HEK293 (cell line): ENCODE results near the gene XPA.
A peak's percentile ranks its signal among the peaks of the same experiment; 100 is the strongest.

Experiments used
- CTCF ChIA-PET: fragments of 350-600 bp; formaldehyde crosslinking; extraction: SDS; loops from one replicate; lab custom pipeline; 2021; ENCODE audit warnings: antibody characterized with exemption; lab: Yijun Ruan, JAX
- POLR2A ChIA-PET: fragments of 300-600 bp; formaldehyde crosslinking; extraction: SDS; loops from one replicate; lab custom pipeline; 2020; ENCODE audit warnings: antibody characterized with exemption, inconsistent platforms; lab: Yijun Ruan, JAX
- H3K27ac ChIP-seq: fragments of 200-500 bp; sonication (Bioruptor generic); 2 replicates; pipeline ENCODE4 v1.5.1; 2014; ENCODE audit warnings: low read depth, low read length, control low read depth, inconsistent platforms; ENCODE audit errors: extremely low read depth
- H3K36me3 ChIP-seq, 2 experiments: fragments of 200-500 bp in 1 of 2; sonication (Bioruptor generic) in 1 of 2; 1 replicate in 1 of 2; 2 replicates in 1 of 2; pipeline ENCODE4 v1.5.1; 2014 to 2017; ENCODE audit warnings: inconsistent platforms in 2 of 2, low read length in 2 of 2; ENCODE audit not compliant: control insufficient read depth in 2 of 2, insufficient read depth in 1 of 2
- H3K4me1 ChIP-seq: fragments of 200-500 bp; sonication (Bioruptor generic); 2 replicates; pipeline ENCODE4 v1.5.1; 2014; ENCODE audit warnings: mild to moderate bottlenecking, low read length, inconsistent platforms; ENCODE audit not compliant: control insufficient read depth, insufficient read depth
- H3K4me3 ChIP-seq: 2 replicates; pipeline ENCODE4 v1.5.1; 2011; ENCODE audit warnings: low read depth, mild to moderate bottlenecking, control low read depth, low read length, moderate library complexity
- H3K9me3 ChIP-seq: fragments of 200-500 bp; sonication (Bioruptor generic); 2 replicates; pipeline ENCODE4 v1.5.1; 2014; ENCODE audit warnings: low read depth, low read length, inconsistent platforms; ENCODE audit not compliant: control insufficient read depth, insufficient read depth
- ATF2 ChIP-seq: fragments of 450-650 bp; formaldehyde crosslinking; IDR thresholded peaks from 2 replicates; pipeline ENCODE4 v1.5.1; 2016; ENCODE audit warnings: missing biosample characterization, missing genetic modification characterization, low read depth
- EGR2 ChIP-seq: fragments of 450-650 bp; formaldehyde crosslinking; IDR thresholded peaks from 2 replicates; pipeline ENCODE4 v1.5.1; 2016; ENCODE audit warnings: low read depth, missing biosample characterization, missing genetic modification characterization
- KLF16 ChIP-seq: fragments of 450-650 bp; formaldehyde crosslinking; IDR thresholded peaks from 2 replicates; pipeline ENCODE4 v1.5.1; 2017; ENCODE audit warnings: missing biosample characterization, missing genetic modification characterization
- KLF7 ChIP-seq: fragments of 450-650 bp; formaldehyde crosslinking; IDR thresholded peaks from 2 replicates; pipeline ENCODE4 v1.5.1; 2016; ENCODE audit warnings: missing biosample characterization, missing genetic modification characterization, borderline replicate concordance
- OVOL3 ChIP-seq: fragments of 450-650 bp; formaldehyde crosslinking; IDR thresholded peaks from 2 replicates; pipeline ENCODE4 v1.5.1; 2016; ENCODE audit warnings: missing biosample characterization, missing genetic modification characterization
- TSHZ1 ChIP-seq: fragments of 450-650 bp; formaldehyde crosslinking; IDR thresholded peaks from 2 replicates; pipeline ENCODE4 v1.5.1; 2016; ENCODE audit warnings: missing biosample characterization, missing genetic modification characterization, borderline replicate concordance
- ZBTB48 ChIP-seq: fragments of 450-650 bp; formaldehyde crosslinking; IDR thresholded peaks from 2 replicates; pipeline ENCODE4 v1.5.1; 2016; ENCODE audit warnings: missing biosample characterization, missing genetic modification characterization
- ZIC2 ChIP-seq: fragments of 450-650 bp; formaldehyde crosslinking; IDR thresholded peaks from 2 replicates; pipeline ENCODE4 v1.5.1; 2016; ENCODE audit warnings: missing biosample characterization, missing genetic modification characterization
- ZNF138 ChIP-seq: fragments of 450-650 bp; formaldehyde crosslinking; IDR thresholded peaks from 2 replicates; pipeline ENCODE4 v1.5.1; 2016; ENCODE audit warnings: missing biosample characterization, missing genetic modification characterization, borderline replicate concordance
- ZNF214 ChIP-seq: fragments of 450-650 bp; formaldehyde crosslinking; IDR thresholded peaks from 2 replicates; pipeline ENCODE4 v1.5.1; 2017; ENCODE audit warnings: missing biosample characterization, mild to moderate bottlenecking, missing genetic modification characterization, borderline replicate concordance
- ZNF248 ChIP-seq: fragments of 450-650 bp; formaldehyde crosslinking; IDR thresholded peaks from 2 replicates; pipeline ENCODE4 v1.5.1; 2017; ENCODE audit warnings: missing biosample characterization, missing genetic modification characterization
- ZNF311 ChIP-seq: fragments of 450-650 bp; formaldehyde crosslinking; IDR thresholded peaks from 2 replicates; pipeline ENCODE4 v1.5.1; 2017; ENCODE audit warnings: missing biosample characterization, missing genetic modification characterization, borderline replicate concordance
- ZNF354C ChIP-seq: fragments of 450-650 bp; formaldehyde crosslinking; IDR thresholded peaks from 2 replicates; pipeline ENCODE4 v1.5.1; 2016; ENCODE audit warnings: missing biosample characterization, missing genetic modification characterization, low read depth, borderline replicate concordance
- ZNF394 ChIP-seq: fragments of 450-650 bp; formaldehyde crosslinking; IDR thresholded peaks from 2 replicates; pipeline ENCODE4 v1.5.1; 2016; ENCODE audit warnings: missing biosample characterization, missing genetic modification characterization, mild to moderate bottlenecking, moderate library complexity, borderline replicate concordance
- ZNF426 ChIP-seq: fragments of 450-650 bp; formaldehyde crosslinking; IDR thresholded peaks from 2 replicates; pipeline ENCODE4 v1.5.1; 2017; ENCODE audit warnings: missing biosample characterization, missing genetic modification characterization, mild to moderate bottlenecking, inconsistent platforms, moderate library complexity
- ZNF549 ChIP-seq: fragments of 450-650 bp; IDR thresholded peaks from 2 replicates; pipeline ENCODE4 v1.5.1; 2018; ENCODE audit warnings: missing biosample characterization, missing genetic modification characterization, mild to moderate bottlenecking, inconsistent platforms, moderate library complexity
- ZNF580 ChIP-seq: fragments of 450-650 bp; formaldehyde crosslinking; IDR thresholded peaks from 2 replicates; pipeline ENCODE4 v1.5.1; 2016; ENCODE audit warnings: missing biosample characterization, missing genetic modification characterization
- ZNF692 ChIP-seq: fragments of 450-650 bp; formaldehyde crosslinking; IDR thresholded peaks from 2 replicates; pipeline ENCODE4 v1.5.1; 2016; ENCODE audit warnings: missing biosample characterization, missing genetic modification characterization
- ZNF707 ChIP-seq: fragments of 450-650 bp; formaldehyde crosslinking; IDR thresholded peaks from 2 replicates; pipeline ENCODE4 v1.5.1; 2016; ENCODE audit warnings: missing biosample characterization, missing genetic modification characterization
- ZNF76 ChIP-seq: fragments of 450-650 bp; formaldehyde crosslinking; IDR thresholded peaks from 2 replicates; pipeline ENCODE4; 2016; ENCODE audit warnings: low read depth, missing biosample characterization, missing genetic modification characterization, borderline replicate concordance
- ZNF785 ChIP-seq: fragments of 450-650 bp; formaldehyde crosslinking; IDR thresholded peaks from 2 replicates; pipeline ENCODE4 v1.5.1; 2016; ENCODE audit warnings: missing biosample characterization, missing genetic modification characterization
- ZNF843 ChIP-seq: fragments of 450-650 bp; formaldehyde crosslinking; IDR thresholded peaks from 2 replicates; pipeline ENCODE4 v1.5.1; 2016; ENCODE audit warnings: missing biosample characterization, missing genetic modification characterization
- ZSCAN23 ChIP-seq: fragments of 450-650 bp; formaldehyde crosslinking; IDR thresholded peaks from 2 replicates; pipeline ENCODE4 v1.5.1; 2016; ENCODE audit warnings: missing biosample characterization, missing genetic modification characterization
- ZSCAN5A ChIP-seq: fragments of 450-650 bp; formaldehyde crosslinking; IDR thresholded peaks from 2 replicates; pipeline ENCODE4 v1.5.1; 2016; ENCODE audit warnings: missing biosample characterization, missing genetic modification characterization

The XPA gene

GRCh38 chr9:97645720-97646119, 51.4 kb downstream of the XPA start:
- Histone ChIP-seq H3K27ac (no peak overlapping the region), H3K4me3 (no peak overlapping the region), H3K9me3 (no peaks in the 10 kb centered on the region), H3K36me3 (peaks cover 21 to 82% of the 10 kb centered on the region in 2 experiments), H3K4me1 (no peaks in the 10 kb centered on the region)
- ChIA-PET CTCF (interaction anchor here (0.9 to 1.4 kb wide), 2 partner anchors 30 to 177 kb away, joined by 4 to 7 read pairs; no protein-coding TSS in a partner anchor), POLR2A (interaction anchor here (2.2 kb wide), 1 partner anchor 12 kb away, joined by 16 read pairs; the partner anchor contains the start of genes NCBP1 and TSTD2)
- TF ChIP-seq ZNF549 (no peak), ATF2 (no peak), KLF16 (tag by site-specific recombination) (no peak), ZNF311 (tag by site-specific recombination) (no peak), ZNF843 (tag by site-specific recombination) (no peak), KLF7 (no peak), ZNF394 (tag by site-specific recombination) (no peak), ZNF138 (no peak), ZSCAN23 (no peak), EGR2 (tag by site-specific recombination) (no peak), ZNF354C (no peak), ZBTB48 (tag by site-specific recombination) (no peak), ZNF214 (tag by site-specific recombination) (no peak), ZNF76 (tag by site-specific recombination) (no peak)

GRCh38 chr9:97640325-97640724, 56.8 kb downstream of the XPA start:
- H3K4me3 ChIP-seq: no peak overlapping the region
- peaks cover 7 to 42% of the 10 kb centered on the region in 2 experiments; a peak in 2 of 3 replicates for H3K36me3 ChIP-seq
- no peaks in the 10 kb centered on the region; the same call in 1 of the 2 replicates for H3K4me1 ChIP-seq
- POLR2A ChIA-PET: no interaction called here
- TF ChIP-seq ZNF580 (no peak), ZIC2 (tag by site-specific recombination) (peak; percentile 14; the same call in 1 of the 2 replicates), ZNF707 (tag by site-specific recombination) (no peak)
- no peaks in the 10 kb centered on the region for H3K9me3 ChIP-seq
- H3K27ac ChIP-seq: no peak overlapping the region
- CTCF ChIA-PET: interaction anchor here (0.6 to 1.9 kb wide), 4 partner anchors 12 to 171 kb away, joined by 5 to 11 read pairs (median 6); no protein-coding TSS in a partner anchor

- POLR2A ChIA-PET: no interaction called here
- CTCF ChIA-PET: interaction anchor here (0.6 to 1.9 kb wide), 5 partner anchors 11 to 285 kb away, joined by 3 to 11 read pairs (median 4); no protein-coding TSS in a partner anchor
- H3K36me3 ChIP-seq: peaks cover 4 to 27% of the 10 kb centered on the region in 2 experiments; a peak in 1 of 3 replicates
- TF ChIP-seq ZNF785 (tag by site-specific recombination) (no peak), OVOL3 (no peak), ZNF426 (tag by site-specific recombination) (no peak), ZSCAN5A (tag by site-specific recombination) (no peak), TSHZ1 (tag by site-specific recombination) (no peak), ZNF248 (no peak), ZNF692 (tag by site-specific recombination) (no peak)
These were observed 58.5 kb downstream of the XPA start for GRCh38 chr9:97638666-97639065.

More at GRCh38 chr9:97638666-97639065, 58.5 kb downstream of the XPA start:
- H3K4me3 ChIP-seq: no peak overlapping the region
- no peaks in the 10 kb centered on the region for H3K9me3 ChIP-seq
- no peaks in the 10 kb centered on the region; the same call in 1 of the 2 replicates for H3K4me1 ChIP-seq
- H3K27ac ChIP-seq: no peak overlapping the region
